KOPT-K1 (cell line): Measurements from ENCODE around the gene PEX7.
"Not testable (repeated sequence)": the region's sequence is repeated elsewhere in the genome, so short reads cannot be mapped to it uniquely, and the experiment has no call there.

Experiments
- H3K27ac ChIP-seq: fragments of 200-600 bp; sonication (generic); 2 replicates; pipeline ENCODE4 v1.5.1; 2016; ENCODE audit warnings: antibody characterized with exemption, mild to moderate bottlenecking, low read depth, low read length; ENCODE audit not compliant: poor library complexity, severe bottlenecking
- H3K36me3 ChIP-seq: fragments of 200-600 bp; sonication (generic); 2 replicates; pipeline ENCODE4 v1.5.1; 2017; ENCODE audit warnings: antibody characterized with exemption, mild to moderate bottlenecking, low read length, moderate library complexity; ENCODE audit not compliant: insufficient read depth
- H3K9me3 ChIP-seq: fragments of 200-600 bp; sonication (generic); 2 replicates; pipeline ENCODE4 v1.5.1; 2017; ENCODE audit warnings: antibody characterized with exemption, low read length, mild to moderate bottlenecking; ENCODE audit not compliant: insufficient read depth, poor library complexity, severe bottlenecking

The PEX7 gene

GRCh38 chr6:136923116-136923953 lies 100.9 kb downstream of the PEX7 start:
- Histone ChIP-seq H3K9me3 (peaks cover 34% of the 10 kb centered on the region), H3K36me3 (no peaks in the 10 kb centered on the region), H3K27ac (no peak overlapping the region)

GRCh38 chr6:136923954-136924673 lies 101.7 kb downstream of the PEX7 start:
- Histone ChIP-seq H3K9me3 (peaks cover 34% of the 10 kb centered on the region), H3K27ac (no peak overlapping the region), H3K36me3 (no peaks in the 10 kb centered on the region)

- peaks cover 24% of the 10 kb centered on the region for H3K9me3 ChIP-seq
- no peak overlapping the region for H3K27ac ChIP-seq
- H3K36me3 ChIP-seq = no peaks in the 10 kb centered on the region
Observed at GRCh38 chr6:136926383-136926782, 104.0 kb downstream of the PEX7 start.

- Histone ChIP-seq H3K9me3 (peaks cover 15% of the 10 kb centered on the region), H3K36me3 (no peaks in the 10 kb centered on the region), H3K27ac (no peak overlapping the region)
Observed at GRCh38 chr6:136927292-136927691, 104.9 kb downstream of the PEX7 start.

GRCh38 chr6:136930528-136930927 lies 108.1 kb downstream of the PEX7 start:
- no peak overlapping the region for H3K27ac ChIP-seq
- no peaks in the 10 kb centered on the region for H3K9me3 ChIP-seq
- no peaks in the 10 kb centered on the region for H3K36me3 ChIP-seq

- Histone ChIP-seq H3K27ac (no peak overlapping the region), H3K36me3 (no peaks in the 10 kb centered on the region), H3K9me3 (no peaks in the 10 kb centered on the region)
Observed at GRCh38 chr6:136932599-136932998, 110.2 kb downstream of the PEX7 start.

GRCh38 chr6:136945072-136945471 lies 122.7 kb downstream of the PEX7 start:
- H3K9me3 ChIP-seq = no peaks in the 10 kb centered on the region
- H3K27ac ChIP-seq = no peak overlapping the region

GRCh38 chr6:136945711-136946121 lies 123.3 kb downstream of the PEX7 start:
- Histone ChIP-seq H3K27ac (no peak overlapping the region), H3K9me3 (no peaks in the 10 kb centered on the region), H3K36me3 (no peaks in the 10 kb centered on the region)

More at GRCh38 chr6:136945072-136945471, 122.7 kb downstream of the PEX7 start:
- no peaks in the 10 kb centered on the region for H3K36me3 ChIP-seq

GRCh38 chr6:136947037-136947436 lies 124.6 kb downstream of the PEX7 start:
- no peaks in the 10 kb centered on the region for H3K36me3 ChIP-seq
- no peak overlapping the region for H3K27ac ChIP-seq
- no peaks in the 10 kb centered on the region for H3K9me3 ChIP-seq

GRCh38 chr6:136949957-136950356 lies 127.6 kb downstream of the PEX7 start:
- H3K27ac ChIP-seq, H3K9me3 ChIP-seq: not testable (repeated sequence)

GRCh38 chr6:136950436-136951126 lies 128.2 kb downstream of the PEX7 start:
- no peaks in the 10 kb centered on the region for H3K36me3 ChIP-seq
- no peak overlapping the region for H3K27ac ChIP-seq

More at GRCh38 chr6:136949957-136950356, 127.6 kb downstream of the PEX7 start:
- H3K36me3 ChIP-seq = not testable (repeated sequence)

GRCh38 chr6:136952714-136953260 lies 130.4 kb downstream of the PEX7 start:
- no peaks in the 10 kb centered on the region for H3K36me3 ChIP-seq
- H3K27ac ChIP-seq = no peak overlapping the region
- no peaks in the 10 kb centered on the region for H3K9me3 ChIP-seq

More at GRCh38 chr6:136950436-136951126, 128.2 kb downstream of the PEX7 start:
- no peaks in the 10 kb centered on the region for H3K9me3 ChIP-seq

- no peak overlapping the region for H3K27ac ChIP-seq
Observed at GRCh38 chr6:136955123-136955522, 132.7 kb downstream of the PEX7 start.

GRCh38 chr6:136956590-136957544 lies 134.5 kb downstream of the PEX7 start:
- H3K27ac ChIP-seq = no peak overlapping the region
- no peaks in the 10 kb centered on the region for H3K36me3 ChIP-seq
- no peaks in the 10 kb centered on the region for H3K9me3 ChIP-seq

More at GRCh38 chr6:136955123-136955522, 132.7 kb downstream of the PEX7 start:
- H3K9me3 ChIP-seq = no peaks in the 10 kb centered on the region
- no peaks in the 10 kb centered on the region for H3K36me3 ChIP-seq
